Activated CD4-positive, alpha-beta T cell treated with anti-CD3 and anti-CD28 coated beads, Interleukin-2, amount 10 ng/mL, durations not matched to agents 7 days and 5 days (primary cell): ENCODE results near the gene REEP2. TPM values are rescaled to one million over a fixed set of nuclear protein-coding genes. Genes with fewer than 3 reads are reported as not detected.

Source experiments
- CTCF ChIA-PET: fragments of 350-600 bp; sonication (Branson Sonifier 250); formaldehyde crosslinking; loops from one replicate; lab custom pipeline; 2021; ENCODE audit warnings: antibody characterized with exemption; lab: Charles Lee
- POLR2A ChIA-PET: fragments of 350-600 bp; sonication (Branson Sonifier 250); formaldehyde crosslinking; loops from one replicate; lab custom pipeline; 2021; ENCODE audit warnings: antibody characterized with exemption; lab: Charles Lee
- DNase-seq: peaks from one replicate; pipeline ENCODE4 v3.0.0-alpha.2; 2020
- H3K27ac Mint-ChIP-seq: one replicate; pipeline ENCODE4 v1.8.0; 2021; ENCODE audit warnings: mild to moderate bottlenecking, moderate library complexity, mixed read lengths
- H3K27me3 Mint-ChIP-seq: one replicate; pipeline ENCODE4 v1.8.0; 2021; ENCODE audit warnings: mixed read lengths
- H3K36me3 Mint-ChIP-seq: one replicate; pipeline ENCODE4 v1.8.0; 2021; ENCODE audit warnings: low read depth, mixed read lengths
- H3K4me1 Mint-ChIP-seq: one replicate; pipeline ENCODE4 v1.8.0; 2021; ENCODE audit warnings: mixed read lengths
- H3K4me3 Mint-ChIP-seq: one replicate; pipeline ENCODE4 v1.8.0; 2021; ENCODE audit warnings: mild to moderate bottlenecking, moderate library complexity, mixed read lengths
- H3K9me3 Mint-ChIP-seq: one replicate; pipeline ENCODE4 v1.8.0; 2021; ENCODE audit warnings: mixed read lengths
- total RNA-seq, 2 experiments: library from RNA; stranded (reverse); gene quantifications; one replicate each; pipeline ENCODE4 v1.2.3, GENCODE V29; 2021

Gene REEP2
- total RNA-seq, 2 experiments from 2014 or later = 0.62 to 0.77 TPM

- no peak for DNase-seq
- Mint-ChIP-seq H3K27me3 (no peaks in the 10 kb centered on the region), H3K27ac (no peak overlapping the region), H3K4me1 (peaks cover 5% of the 10 kb centered on the region), H3K36me3 (no peaks in the 10 kb centered on the region), H3K9me3 (no peaks in the 10 kb centered on the region), H3K4me3 (no peak overlapping the region)
- POLR2A ChIA-PET = no interaction called here
- CTCF ChIA-PET = interaction anchor here (2.2 to 4.4 kb wide), 2 partner anchors 12 to 16 kb away, joined by 13 to 49 read pairs; partner anchors contain the start of genes EGR1 and REEP2
These were observed 13.9 kb downstream of the REEP2 start for GRCh38 chr5:138452720-138453119.

- Mint-ChIP-seq H3K27ac (no peak overlapping the region), H3K4me3 (no peak overlapping the region), H3K4me1 (peaks cover 11% of the 10 kb centered on the region), H3K36me3 (no peaks in the 10 kb centered on the region), H3K27me3 (no peaks in the 10 kb centered on the region), H3K9me3 (no peaks in the 10 kb centered on the region)
- POLR2A ChIA-PET = no interaction called here
- DNase-seq = no peak
- CTCF ChIA-PET = interaction anchor here (2.6 to 3.4 kb wide), 2 partner anchors 11 to 50 kb away, joined by 13 to 27 read pairs; partner anchors contain the start of gene EGR1
These were observed 14.7 kb downstream of the REEP2 start for GRCh38 chr5:138453590-138453989.

DNA sequence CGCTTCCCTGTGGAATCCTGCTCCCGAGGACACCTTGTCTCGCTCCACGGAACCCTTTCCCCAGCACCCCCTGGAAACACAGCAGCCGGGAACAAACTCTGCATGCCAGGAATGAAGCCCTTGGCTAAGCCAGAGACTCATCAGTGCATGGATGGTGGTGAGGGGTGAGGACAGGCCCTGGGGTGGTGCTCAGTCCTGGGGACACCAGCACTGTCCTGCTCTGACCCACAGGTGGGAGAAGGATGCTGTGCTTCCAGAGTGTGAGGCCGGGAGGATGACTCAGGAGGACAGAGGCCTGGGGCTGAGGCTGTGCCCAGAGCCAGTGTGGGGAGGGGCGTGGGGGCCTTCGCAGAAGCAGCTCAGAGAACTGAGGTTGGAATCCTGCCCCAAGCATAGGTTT lies 15.3 kb downstream of the REEP2 start:
- no peak overlapping the region for H3K4me3 Mint-ChIP-seq
- H3K27me3 Mint-ChIP-seq = no peaks in the 10 kb centered on the region
- H3K36me3 Mint-ChIP-seq = no peaks in the 10 kb centered on the region
- no peak for DNase-seq
- H3K4me1 Mint-ChIP-seq = peaks cover 17% of the 10 kb centered on the region
- CTCF ChIA-PET = interaction anchor here (1.3 to 3.4 kb wide), 3 partner anchors 10 to 231 kb away, joined by 3 to 27 read pairs (median 13); partner anchors contain the start of gene EGR1
- POLR2A ChIA-PET = no interaction called here
- H3K9me3 Mint-ChIP-seq = no peaks in the 10 kb centered on the region
- H3K27ac Mint-ChIP-seq = no peak overlapping the region

DNA sequence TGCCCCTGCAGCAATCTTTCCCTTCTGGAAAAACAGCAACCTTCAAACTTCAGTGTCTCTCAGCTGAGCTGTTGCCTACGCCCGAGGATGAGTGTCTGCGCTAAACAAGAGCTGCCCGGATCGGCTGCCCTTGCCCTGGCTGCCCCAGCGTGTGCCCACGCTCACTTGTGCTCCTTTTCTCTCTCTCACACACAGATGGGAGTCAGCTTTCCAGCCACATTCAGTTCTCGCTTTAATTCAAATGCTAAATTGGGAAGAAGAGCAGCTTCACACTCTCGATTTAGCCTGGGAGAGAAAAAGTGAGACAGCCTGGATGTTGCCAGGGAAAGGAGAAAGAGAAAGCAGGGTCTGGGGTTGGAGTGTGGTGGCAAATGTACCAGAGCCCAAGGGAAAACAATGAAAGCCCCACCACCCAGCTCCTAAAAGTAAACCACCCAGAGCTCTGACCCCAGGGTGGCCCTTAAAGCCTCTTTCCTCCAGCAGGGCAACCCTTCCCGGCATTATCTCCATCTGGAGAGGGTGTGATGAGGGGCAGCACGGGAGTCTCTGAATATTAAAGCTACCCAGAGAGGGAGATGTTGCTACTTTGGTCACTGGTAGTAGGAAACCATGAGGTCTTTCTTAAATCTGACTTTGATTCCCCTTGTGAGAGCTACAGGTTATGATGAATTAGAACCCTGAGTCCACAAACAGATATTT lies 16.5 kb downstream of the REEP2 start:
- H3K27me3 Mint-ChIP-seq = no peaks in the 10 kb centered on the region
- H3K4me3 Mint-ChIP-seq = no peak overlapping the region
- H3K4me1 Mint-ChIP-seq = peaks cover 23% of the 10 kb centered on the region
- ChIA-PET POLR2A (interaction anchor here (0.5 kb wide), 1 partner anchor 10 kb away, joined by 3 read pairs; no protein-coding TSS in a partner anchor), CTCF (interaction anchor here (0.6 to 3.4 kb wide), 5 partner anchors 9 to 232 kb away, joined by 3 to 27 read pairs (median 4); partner anchors contain the start of gene EGR1)
- DNase-seq = no peak
- no peaks in the 10 kb centered on the region for H3K9me3 Mint-ChIP-seq
- no peaks in the 10 kb centered on the region for H3K36me3 Mint-ChIP-seq
- H3K27ac Mint-ChIP-seq = no peak overlapping the region

DNA sequence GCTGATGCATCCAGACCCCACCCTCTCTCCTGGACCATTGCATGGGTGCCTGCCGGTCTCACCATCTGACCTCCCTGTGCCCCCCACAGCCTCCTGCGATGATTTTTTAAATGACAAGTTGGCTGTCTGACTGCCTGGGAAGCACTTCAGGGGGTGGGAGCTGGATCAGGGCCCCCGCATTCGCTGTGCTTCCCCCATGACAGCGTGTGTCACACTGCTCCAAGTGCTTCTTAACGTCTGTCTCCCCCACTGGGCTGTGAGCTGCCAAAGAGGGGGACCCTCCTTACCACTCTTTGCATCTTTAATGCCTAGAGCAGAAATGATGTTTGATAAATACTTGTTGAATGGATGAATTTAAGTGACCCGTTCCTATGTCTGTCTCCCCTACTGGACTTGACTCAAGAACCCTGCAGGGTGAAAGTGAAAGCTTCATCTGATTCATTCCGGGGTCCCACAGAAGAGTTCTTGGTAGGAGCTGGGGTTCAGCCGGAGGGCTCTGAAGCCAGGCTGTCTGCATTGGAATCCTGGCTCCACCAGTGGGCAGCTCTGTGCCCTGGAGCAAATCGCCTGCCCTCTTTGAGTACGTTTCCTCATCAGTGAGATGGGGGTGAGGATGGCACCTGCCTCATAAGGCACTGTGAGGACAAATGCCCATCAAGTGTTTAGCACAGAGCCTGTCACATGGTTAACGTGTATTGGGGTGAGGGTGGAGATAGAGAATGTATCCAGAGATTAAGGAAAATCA lies 18.8 kb downstream of the REEP2 start:
- DNase-seq = no peak
- H3K4me1 Mint-ChIP-seq = peaks cover 29% of the 10 kb centered on the region
- no peaks in the 10 kb centered on the region for H3K27me3 Mint-ChIP-seq
- no peaks in the 10 kb centered on the region for H3K9me3 Mint-ChIP-seq
- no peak overlapping the region for H3K4me3 Mint-ChIP-seq
- POLR2A ChIA-PET = no interaction called here
- CTCF ChIA-PET = interaction anchor here (0.6 to 4.7 kb wide), 6 partner anchors 8 to 260 kb away, joined by 3 to 31 read pairs (median 3); no protein-coding TSS in a partner anchor
- H3K27ac Mint-ChIP-seq = no peak overlapping the region
- no peaks in the 10 kb centered on the region for H3K36me3 Mint-ChIP-seq

- Mint-ChIP-seq H3K4me3 (no peak overlapping the region), H3K4me1 (peaks cover 30% of the 10 kb centered on the region), H3K27ac (no peak overlapping the region), H3K36me3 (no peaks in the 10 kb centered on the region), H3K9me3 (no peaks in the 10 kb centered on the region), H3K27me3 (no peaks in the 10 kb centered on the region)
- CTCF ChIA-PET = interaction anchor here (1.5 to 4.7 kb wide), 2 partner anchors 9 to 47 kb away, joined by 3 to 31 read pairs; no protein-coding TSS in a partner anchor
- DNase-seq = no peak
- POLR2A ChIA-PET = no interaction called here
These were observed 19.5 kb downstream of the REEP2 start for GRCh38 chr5:138458384-138458783.

DNA sequence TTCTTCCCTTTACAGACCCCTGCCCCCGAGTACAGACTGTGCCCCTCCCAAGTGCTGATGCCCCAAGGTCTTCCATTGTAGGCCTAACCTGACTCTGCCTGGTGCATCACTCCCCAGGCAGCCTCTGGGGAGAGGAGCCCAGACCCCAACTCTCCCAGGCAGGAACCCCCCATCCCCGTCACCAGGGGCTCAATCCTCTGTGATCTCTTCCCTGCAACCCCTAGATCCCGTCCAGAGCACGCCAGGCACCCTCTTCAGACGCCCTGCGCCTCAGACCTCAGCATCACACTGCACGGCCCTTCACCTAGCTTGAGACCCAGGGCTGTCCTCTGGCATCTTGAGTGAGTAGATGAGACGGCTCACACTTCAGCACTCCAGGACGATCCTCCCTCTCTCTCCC lies 20.0 kb downstream of the REEP2 start:
- H3K36me3 Mint-ChIP-seq = no peaks in the 10 kb centered on the region
- ChIA-PET CTCF (interaction anchor here (0.5 to 4.7 kb wide), 4 partner anchors 9 to 95 kb away, joined by 3 to 31 read pairs (median 4); partner anchors contain the start of gene ETF1), POLR2A (no interaction called here)
- no peak overlapping the region for H3K4me3 Mint-ChIP-seq
- H3K9me3 Mint-ChIP-seq = no peaks in the 10 kb centered on the region
- H3K27ac Mint-ChIP-seq = peak overlapping the region; percentile 95
- H3K27me3 Mint-ChIP-seq = no peaks in the 10 kb centered on the region
- no peak for DNase-seq
- H3K4me1 Mint-ChIP-seq = peaks cover 34% of the 10 kb centered on the region

DNA sequence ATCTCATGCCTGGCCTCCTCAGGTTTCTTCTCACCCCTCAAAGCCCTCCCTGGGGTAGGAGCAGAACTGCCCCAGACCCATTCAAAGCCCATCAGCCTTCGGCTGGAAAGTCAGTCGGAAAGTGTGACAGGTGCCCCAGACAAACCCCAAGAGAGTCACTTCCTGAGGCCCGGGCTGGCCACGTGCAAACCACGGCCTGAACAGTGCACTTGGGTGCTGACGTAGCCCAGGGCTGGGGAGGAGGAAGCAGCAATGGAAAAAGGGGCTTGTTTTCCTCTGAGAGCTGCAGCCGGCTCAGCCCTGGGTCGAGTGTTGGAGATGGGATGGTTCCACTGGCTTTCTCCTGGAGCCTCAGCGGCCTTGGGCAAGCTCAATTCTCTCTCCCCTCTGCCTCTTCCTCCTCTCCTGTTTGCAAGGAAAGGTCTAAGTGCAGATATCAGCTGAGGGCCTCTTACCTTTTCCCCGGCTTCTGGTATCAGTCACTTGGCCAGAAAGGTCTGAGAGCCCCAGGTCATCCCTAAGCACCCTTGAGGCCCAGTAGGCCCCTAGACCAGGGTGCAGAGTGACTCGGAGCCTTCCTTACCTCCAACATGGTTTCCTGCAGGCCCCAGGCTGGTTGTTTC lies 20.6 kb downstream of the REEP2 start:
- ChIA-PET POLR2A (no interaction called here), CTCF (interaction anchor here (0.5 to 4.7 kb wide), 6 partner anchors 10 to 107 kb away, joined by 3 to 31 read pairs (median 4); partner anchors contain the start of genes ETF1 and KDM3B)
- H3K4me3 Mint-ChIP-seq = no peak overlapping the region
- H3K9me3 Mint-ChIP-seq = no peaks in the 10 kb centered on the region
- H3K4me1 Mint-ChIP-seq = peaks cover 34% of the 10 kb centered on the region
- no peaks in the 10 kb centered on the region for H3K36me3 Mint-ChIP-seq
- H3K27me3 Mint-ChIP-seq = no peaks in the 10 kb centered on the region
- peak; percentile 75 for DNase-seq
- H3K27ac Mint-ChIP-seq = peak overlapping the region; percentile 95

DNA sequence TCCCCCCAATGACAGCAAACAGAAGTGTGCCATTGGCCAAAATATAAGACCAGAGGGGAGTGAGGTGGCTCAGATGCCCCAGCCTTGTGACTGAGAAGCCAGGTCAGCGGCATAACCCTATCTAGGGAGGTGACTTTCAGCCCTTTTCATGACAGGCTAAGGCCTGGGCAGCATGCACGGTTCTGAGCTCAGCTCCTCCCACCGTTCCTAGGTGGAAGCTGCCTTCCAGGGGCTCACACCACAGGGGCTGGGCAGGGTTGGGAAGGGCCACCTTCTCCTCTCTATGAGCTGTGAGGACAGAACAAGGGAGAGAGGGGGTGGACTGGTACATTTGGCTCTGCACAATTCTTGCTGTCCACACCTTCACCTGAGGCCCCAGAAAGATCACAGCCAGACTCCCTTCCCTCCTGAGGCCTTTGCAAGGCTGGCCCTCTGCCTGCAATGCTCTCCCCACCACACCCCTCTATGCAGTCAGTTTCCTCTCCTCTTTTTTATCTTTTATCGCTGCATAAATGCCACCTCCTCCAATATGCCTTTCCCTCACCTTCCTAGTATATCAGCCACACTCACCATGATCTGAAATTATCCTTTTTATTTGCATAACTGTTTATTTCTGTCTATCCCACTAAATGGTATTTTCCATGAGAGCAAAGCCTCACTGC lies 21.3 kb downstream of the REEP2 start:
- H3K36me3 Mint-ChIP-seq = no peaks in the 10 kb centered on the region
- peak overlapping the region; percentile 95 for H3K27ac Mint-ChIP-seq
- H3K4me1 Mint-ChIP-seq = peaks cover 34% of the 10 kb centered on the region
- DNase-seq = no peak
- POLR2A ChIA-PET = no interaction called here
- CTCF ChIA-PET = interaction anchor here (1.1 to 4.7 kb wide), 4 partner anchors 11 to 108 kb away, joined by 4 to 31 read pairs (median 4); partner anchors contain the start of genes ETF1 and KDM3B
- H3K27me3 Mint-ChIP-seq = no peaks in the 10 kb centered on the region
- H3K4me3 Mint-ChIP-seq = no peak overlapping the region
- H3K9me3 Mint-ChIP-seq = no peaks in the 10 kb centered on the region

DNA sequence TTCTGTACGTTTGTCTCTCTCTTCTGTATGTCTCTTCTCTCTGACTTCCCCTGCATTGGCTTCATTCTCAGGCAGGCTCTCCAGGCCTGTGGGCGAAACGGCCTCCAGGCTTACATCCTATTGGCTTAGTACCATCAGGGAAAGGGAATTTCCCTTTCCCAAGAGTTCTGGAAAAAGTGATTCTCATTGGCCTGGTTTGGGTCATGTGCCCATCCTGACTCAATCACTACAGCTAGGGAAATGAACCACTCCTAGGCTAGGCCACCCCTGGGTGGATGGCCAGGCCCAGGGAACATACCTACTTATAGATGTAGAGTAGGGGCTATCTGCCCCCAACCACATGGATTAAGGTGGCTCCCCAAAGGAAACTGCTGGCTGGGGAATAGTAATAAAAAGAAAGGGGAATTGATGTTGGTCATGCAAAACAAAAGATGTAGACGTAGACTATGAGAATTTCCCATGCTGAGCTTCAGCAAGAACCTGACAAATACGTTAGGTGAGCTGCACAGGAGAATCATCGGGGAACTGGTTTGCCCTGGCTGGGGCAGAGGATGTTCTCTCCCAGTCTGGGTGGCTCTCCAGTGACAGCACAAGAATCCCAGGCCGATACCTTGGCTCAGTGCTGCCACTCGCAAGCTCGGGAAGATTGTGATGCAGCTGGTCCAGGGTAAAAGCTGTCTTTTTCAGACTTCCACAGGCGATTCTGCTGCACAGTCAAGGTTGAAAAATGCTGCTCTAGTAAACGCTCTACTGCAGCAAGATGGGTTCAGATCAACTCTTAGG lies 22.7 kb downstream of the REEP2 start:
- Mint-ChIP-seq H3K27me3 (peaks cover 3% of the 10 kb centered on the region), H3K27ac (no peak overlapping the region), H3K9me3 (no peaks in the 10 kb centered on the region), H3K4me1 (peaks cover 35% of the 10 kb centered on the region), H3K4me3 (no peak overlapping the region), H3K36me3 (no peaks in the 10 kb centered on the region)
- DNase-seq = no peak
- CTCF ChIA-PET = interaction anchor here (0.8 to 4.7 kb wide), 2 partner anchors 12 to 109 kb away, joined by 5 to 31 read pairs; partner anchors contain the start of gene KDM3B
- POLR2A ChIA-PET = no interaction called here

DNA sequence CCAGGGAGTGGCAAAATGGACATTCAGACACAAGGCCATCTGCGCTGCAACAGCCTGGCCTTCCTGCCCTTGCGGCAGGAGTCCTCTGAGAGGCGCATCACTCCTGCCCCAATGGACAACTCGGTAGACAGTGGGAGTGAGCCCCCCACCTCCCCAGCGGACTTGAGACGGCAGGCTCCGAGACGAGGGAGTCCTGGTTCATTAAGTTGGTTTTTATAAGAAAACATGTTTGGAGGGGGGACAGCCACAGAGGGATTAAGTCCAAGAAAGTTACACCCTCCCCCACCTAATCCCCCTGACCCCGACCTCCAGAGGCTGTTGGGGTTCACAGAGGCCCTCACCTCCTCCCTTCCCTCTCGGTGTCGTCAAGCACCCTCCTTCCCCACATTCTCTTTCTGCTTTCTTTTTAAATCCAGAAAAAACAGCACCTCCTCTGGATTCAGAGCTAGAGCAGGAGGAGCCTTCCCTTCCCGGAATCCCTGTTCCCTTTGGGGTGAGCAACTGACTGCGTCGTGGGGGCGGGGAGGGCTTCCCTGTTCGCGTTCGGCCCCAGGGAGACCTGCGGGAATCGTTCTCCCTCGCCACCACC lies 24.7 kb downstream of the REEP2 start:
- ChIA-PET POLR2A (no interaction called here), CTCF (interaction anchor here (0.7 to 4.2 kb wide), 11 partner anchors 8 to 74 kb away, joined by 3 to 30 read pairs (median 13); partner anchors contain the start of gene REEP2)
- no peaks in the 10 kb centered on the region for H3K9me3 Mint-ChIP-seq
- H3K27ac Mint-ChIP-seq = peak overlapping the region; percentile 95
- H3K4me1 Mint-ChIP-seq = peaks cover 41% of the 10 kb centered on the region
- DNase-seq = no peak
- H3K36me3 Mint-ChIP-seq = no peaks in the 10 kb centered on the region
- peaks cover 18% of the 10 kb centered on the region for H3K27me3 Mint-ChIP-seq
- peak overlapping the region; percentile 85 for H3K4me3 Mint-ChIP-seq
